K562 (cell line): Measurements from ENCODE around the gene SLC17A8. TPM values are rescaled to one million over a fixed set of nuclear protein-coding genes. Genes with fewer than 3 reads are reported as not detected.
A peak's percentile ranks its signal among the peaks of the same experiment; 100 is the strongest.

Source experiments
- ATF7 ChIP-seq: fragments of 450-650 bp; IDR thresholded peaks from 2 replicates; pipeline ENCODE4 v1.7.1; 2014; ENCODE audit warnings: mild to moderate bottlenecking, moderate library complexity
- CBFA2T3 ChIP-seq: fragments of 450-650 bp; IDR thresholded peaks from 2 replicates; pipeline ENCODE4 v1.6.1; 2017
- CXXC5 ChIP-seq: fragments of 250-450 bp; sonication (Bioruptor Pico); IDR thresholded peaks from 2 replicates; pipeline ENCODE4 v1.8.0; 2022; ENCODE audit warnings: inconsistent platforms, mild to moderate bottlenecking, moderate library complexity
- DACH1 ChIP-seq: fragments of 450-650 bp; IDR thresholded peaks from 2 replicates; pipeline ENCODE4 v1.6.1; 2018; ENCODE audit not compliant: partially characterized antibody
- DNMT1 ChIP-seq: fragments of 450-650 bp; IDR thresholded peaks from 2 replicates; pipeline ENCODE4 v1.6.1; 2016; ENCODE audit warnings: antibody characterized with exemption, mild to moderate bottlenecking
- DPF2 ChIP-seq: fragments of 450-650 bp; IDR thresholded peaks from 2 replicates; pipeline ENCODE4 v1.6.1; 2016
- NCOR1 ChIP-seq: fragments of 450-650 bp; IDR thresholded peaks from 2 replicates; pipeline ENCODE4 v1.6.1; 2016; ENCODE audit warnings: mild to moderate bottlenecking, moderate library complexity
- POLR2AphosphoS2 ChIP-seq: IDR thresholded peaks from 2 replicates; pipeline ENCODE4 v1.6.1; 2012; ENCODE audit warnings: low read length, improper control_type of control experiment
- PRMT5 ChIP-seq: sonication (generic); formaldehyde crosslinking; IDR thresholded peaks from 2 replicates; pipeline ENCODE4 v1.5.0; 2020; ENCODE audit warnings: missing genetic modification reagents
- RBM15 ChIP-seq: fragments of 200-400 bp; formaldehyde crosslinking; IDR thresholded peaks from 2 replicates; pipeline ENCODE4 v1.6.1; 2018; ENCODE audit warnings: mild to moderate bottlenecking, low read length, moderate library complexity; ENCODE audit not compliant: insufficient read depth
- SREBF2 ChIP-seq: sonication (generic); formaldehyde crosslinking; IDR thresholded peaks from 2 replicates; pipeline ENCODE4 v1.4.0; 2020; ENCODE audit warnings: mild to moderate bottlenecking, missing genetic modification reagents
- STAG1 ChIP-seq: sonication (generic); formaldehyde crosslinking; IDR thresholded peaks from 2 replicates; pipeline ENCODE4 v1.5.0; 2020; ENCODE audit warnings: missing genetic modification reagents, borderline replicate concordance
- TAL1 ChIP-seq: fragments of 450-650 bp; IDR thresholded peaks from 2 replicates; pipeline ENCODE4 v1.6.1; 2016; ENCODE audit warnings: mild to moderate bottlenecking
- TCF3 ChIP-seq: sonication (generic); formaldehyde crosslinking; IDR thresholded peaks from 2 replicates; pipeline ENCODE4 v1.4.0; 2020; ENCODE audit warnings: mild to moderate bottlenecking, missing genetic modification reagents
- TSC22D4 ChIP-seq: fragments of 450-650 bp; IDR thresholded peaks from 2 replicates; pipeline ENCODE4 v1.6.1; 2016; ENCODE audit warnings: missing genetic modification characterization, missing biosample characterization, control low read depth
- ZFP1 ChIP-seq: fragments of 450-650 bp; formaldehyde crosslinking; IDR thresholded peaks from 2 replicates; pipeline ENCODE4 v1.4.0; 2020; ENCODE audit warnings: mild to moderate bottlenecking, mixed read lengths
- ZNF274 ChIP-seq: IDR thresholded peaks from 2 replicates; pipeline ENCODE4 v1.6.1; 2011; ENCODE audit warnings: low read depth, mild to moderate bottlenecking, low read length, moderate library complexity, borderline replicate concordance
- ZNF444 ChIP-seq: fragments of 250-450 bp; sonication (Bioruptor Pico); IDR thresholded peaks from 2 replicates; pipeline ENCODE4 v1.4.0; 2020; ENCODE audit warnings: mild to moderate bottlenecking, moderate library complexity
- ZNF766 ChIP-seq: fragments of 200-800 bp; sonication (Bioruptor generic); conservative IDR thresholded peaks from 2 replicates; pipeline ENCODE4 v1.6.1; 2016; ENCODE audit warnings: missing genetic modification characterization, missing compliant biosample characterization
- polyA plus RNA-seq, 8 experiments: library from polyadenylated mRNA; depleted of rRNA in 4 of 8; stranded (reverse) in 5 of 8; unstranded in 3 of 8; fragments of >200 nt; fragmentation: Nextera tagmentation in 2 of 8; fragmentation: Illumina TruSeq in 1 of 8; extraction: Ambion mirVana in 2 of 8; extraction: Trizol in 1 of 8; gene quantifications; 2 replicates each; pipeline versions ENCODE4 v1.2.1 to v1.2.3, GENCODE V29; 2011 to 2014; ENCODE audit warnings: inconsistent platforms in 1 of 8, missing spikeins in 1 of 8
- total RNA-seq, 7 experiments: library from RNA; depleted of rRNA in 6 of 7; stranded (reverse); fragments of >200 nt in 6 of 7; fragmentation: Illumina TruSeq in 2 of 7; extraction: Trizol in 2 of 7; gene quantifications; 2 replicates each; pipeline versions ENCODE4 v1.2.1 to v1.2.3, GENCODE V29; 2011 to 2021; ENCODE audit warnings: low replicate concordance in 1 of 7
- TF ChIP-seq, protein P1 (sequence below), 2 experiments: fragments of 150-350 bp in 1 of 2; IDR thresholded peaks; 2 replicates each; pipeline ENCODE4 v1.6.1; 2012 to 2016; ENCODE audit warnings: low read depth in 2 of 2, low read length in 2 of 2, mild to moderate bottlenecking in 1 of 2, moderate library complexity in 1 of 2
- TF ChIP-seq, protein P2 (sequence below): fragments of 450-650 bp; IDR thresholded peaks from 2 replicates; pipeline ENCODE4 v1.6.1; 2018; ENCODE audit warnings: mild to moderate bottlenecking, low read depth; ENCODE audit not compliant: partially characterized antibody
- TF ChIP-seq, protein P3 (sequence below): sonication (generic); IDR thresholded peaks from 2 replicates; pipeline ENCODE4 v1.6.1; 2016
- TF ChIP-seq, protein P4 (sequence below): fragments of 450-650 bp; IDR thresholded peaks from 2 replicates; pipeline ENCODE4 v1.6.1; 2016; ENCODE audit warnings: antibody characterized with exemption

Gene SLC17A8
- total and polyA plus RNA-seq, 9 of the 15 experiments (the other 6 are each of a cell fraction or from before 2014, with no cell fraction given) = 0.03 TPM; not detected in 8

DNA sequence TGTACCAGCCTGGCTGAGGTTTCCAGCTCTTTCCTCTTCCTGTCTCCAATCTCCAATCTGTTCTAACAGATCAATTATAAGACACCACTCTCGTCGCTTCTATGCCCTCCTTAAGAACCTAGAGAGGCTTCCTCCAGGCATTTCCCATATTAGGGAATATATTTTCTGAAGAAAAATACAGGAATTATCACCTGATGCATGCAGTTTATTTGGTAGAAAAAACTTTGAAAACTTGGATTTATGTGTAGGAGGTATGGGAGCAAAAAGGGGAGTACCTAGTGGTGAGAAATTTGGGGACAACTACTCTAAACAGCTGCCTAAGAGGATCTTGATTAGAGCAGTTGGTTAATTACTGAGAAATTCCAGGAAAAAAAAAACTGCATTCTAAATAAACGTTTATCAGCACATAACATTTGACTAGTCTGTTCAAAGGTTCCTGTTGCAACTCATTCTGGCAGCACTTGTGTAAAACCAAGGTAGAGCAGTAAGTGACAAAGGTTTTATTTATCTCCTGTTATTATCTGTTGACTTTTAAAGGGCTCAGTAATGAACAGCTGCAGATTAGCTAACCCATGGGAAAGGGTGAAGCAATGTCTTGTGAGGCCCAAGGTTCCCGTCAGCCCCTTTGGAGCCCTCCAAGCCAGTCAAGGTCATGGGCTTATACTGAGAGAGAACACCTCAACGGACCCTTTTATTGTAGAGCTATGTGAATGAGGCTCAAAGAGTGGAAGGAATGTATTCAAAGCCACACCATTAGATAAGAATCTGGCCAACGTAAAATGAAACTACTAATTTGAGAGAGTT is 80.4 kb downstream of the SLC17A8 start (continued):
- TF ChIP-seq, protein P1, sequence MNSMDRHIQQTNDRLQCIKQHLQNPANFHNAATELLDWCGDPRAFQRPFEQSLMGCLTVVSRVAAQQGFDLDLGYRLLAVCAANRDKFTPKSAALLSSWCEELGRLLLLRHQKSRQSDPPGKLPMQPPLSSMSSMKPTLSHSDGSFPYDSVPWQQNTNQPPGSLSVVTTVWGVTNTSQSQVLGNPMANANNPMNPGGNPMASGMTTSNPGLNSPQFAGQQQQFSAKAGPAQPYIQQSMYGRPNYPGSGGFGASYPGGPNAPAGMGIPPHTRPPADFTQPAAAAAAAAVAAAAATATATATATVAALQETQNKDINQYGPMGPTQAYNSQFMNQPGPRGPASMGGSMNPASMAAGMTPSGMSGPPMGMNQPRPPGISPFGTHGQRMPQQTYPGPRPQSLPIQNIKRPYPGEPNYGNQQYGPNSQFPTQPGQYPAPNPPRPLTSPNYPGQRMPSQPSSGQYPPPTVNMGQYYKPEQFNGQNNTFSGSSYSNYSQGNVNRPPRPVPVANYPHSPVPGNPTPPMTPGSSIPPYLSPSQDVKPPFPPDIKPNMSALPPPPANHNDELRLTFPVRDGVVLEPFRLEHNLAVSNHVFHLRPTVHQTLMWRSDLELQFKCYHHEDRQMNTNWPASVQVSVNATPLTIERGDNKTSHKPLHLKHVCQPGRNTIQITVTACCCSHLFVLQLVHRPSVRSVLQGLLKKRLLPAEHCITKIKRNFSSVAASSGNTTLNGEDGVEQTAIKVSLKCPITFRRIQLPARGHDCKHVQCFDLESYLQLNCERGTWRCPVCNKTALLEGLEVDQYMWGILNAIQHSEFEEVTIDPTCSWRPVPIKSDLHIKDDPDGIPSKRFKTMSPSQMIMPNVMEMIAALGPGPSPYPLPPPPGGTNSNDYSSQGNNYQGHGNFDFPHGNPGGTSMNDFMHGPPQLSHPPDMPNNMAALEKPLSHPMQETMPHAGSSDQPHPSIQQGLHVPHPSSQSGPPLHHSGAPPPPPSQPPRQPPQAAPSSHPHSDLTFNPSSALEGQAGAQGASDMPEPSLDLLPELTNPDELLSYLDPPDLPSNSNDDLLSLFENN (IDR thresholded peaks at IDR 0.05; ENCODE audit: low read depth in 2 of 2, low read length in 2 of 2) = 0 out of 4 replicates have a peak, but pooled peaks of 1 of the 2 experiments have one; percentile 23
- TF ChIP-seq ATF7 = peak; percentile 51
- peak; percentile 68 for TF ChIP-seq TCF3 (CRISPR knock-in tag)
- TF ChIP-seq, protein P2, sequence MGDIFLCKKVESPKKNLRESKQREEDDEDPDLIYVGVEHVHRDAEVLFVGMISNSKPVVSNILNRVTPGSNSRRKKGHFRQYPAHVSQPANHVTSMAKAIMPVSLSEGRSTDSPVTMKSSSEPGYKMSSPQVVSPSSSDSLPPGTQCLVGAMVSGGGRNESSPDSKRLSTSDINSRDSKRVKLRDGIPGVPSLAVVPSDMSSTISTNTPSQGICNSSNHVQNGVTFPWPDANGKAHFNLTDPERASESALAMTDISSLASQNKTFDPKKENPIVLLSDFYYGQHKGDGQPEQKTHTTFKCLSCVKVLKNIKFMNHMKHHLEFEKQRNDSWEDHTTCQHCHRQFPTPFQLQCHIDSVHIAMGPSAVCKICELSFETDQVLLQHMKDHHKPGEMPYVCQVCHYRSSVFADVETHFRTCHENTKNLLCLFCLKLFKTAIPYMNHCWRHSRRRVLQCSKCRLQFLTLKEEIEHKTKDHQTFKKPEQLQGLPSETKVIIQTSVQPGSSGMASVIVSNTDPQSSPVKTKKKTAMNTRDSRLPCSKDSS = no peak
- peak; percentile 72 for TF ChIP-seq TAL1
- TF ChIP-seq DACH1 = peak; percentile 50
- TF ChIP-seq ZNF274 = no peak
- TF ChIP-seq STAG1 = no peak
- peak; percentile 42; the same call in 1 of the 2 replicates for TF ChIP-seq ZNF766 (CRISPR knock-in tag)
- TF ChIP-seq NCOR1 = peak; percentile 37; the same call in 1 of the 2 replicates
- peak; percentile 51; the same call in 1 of the 2 replicates for TF ChIP-seq DPF2
- TF ChIP-seq, protein P3, sequence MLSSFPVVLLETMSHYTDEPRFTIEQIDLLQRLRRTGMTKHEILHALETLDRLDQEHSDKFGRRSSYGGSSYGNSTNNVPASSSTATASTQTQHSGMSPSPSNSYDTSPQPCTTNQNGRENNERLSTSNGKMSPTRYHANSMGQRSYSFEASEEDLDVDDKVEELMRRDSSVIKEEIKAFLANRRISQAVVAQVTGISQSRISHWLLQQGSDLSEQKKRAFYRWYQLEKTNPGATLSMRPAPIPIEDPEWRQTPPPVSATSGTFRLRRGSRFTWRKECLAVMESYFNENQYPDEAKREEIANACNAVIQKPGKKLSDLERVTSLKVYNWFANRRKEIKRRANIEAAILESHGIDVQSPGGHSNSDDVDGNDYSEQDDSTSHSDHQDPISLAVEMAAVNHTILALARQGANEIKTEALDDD = peak; percentile 90
- no peak for TF ChIP-seq TSC22D4 (tag)
- TF ChIP-seq, protein P4, sequence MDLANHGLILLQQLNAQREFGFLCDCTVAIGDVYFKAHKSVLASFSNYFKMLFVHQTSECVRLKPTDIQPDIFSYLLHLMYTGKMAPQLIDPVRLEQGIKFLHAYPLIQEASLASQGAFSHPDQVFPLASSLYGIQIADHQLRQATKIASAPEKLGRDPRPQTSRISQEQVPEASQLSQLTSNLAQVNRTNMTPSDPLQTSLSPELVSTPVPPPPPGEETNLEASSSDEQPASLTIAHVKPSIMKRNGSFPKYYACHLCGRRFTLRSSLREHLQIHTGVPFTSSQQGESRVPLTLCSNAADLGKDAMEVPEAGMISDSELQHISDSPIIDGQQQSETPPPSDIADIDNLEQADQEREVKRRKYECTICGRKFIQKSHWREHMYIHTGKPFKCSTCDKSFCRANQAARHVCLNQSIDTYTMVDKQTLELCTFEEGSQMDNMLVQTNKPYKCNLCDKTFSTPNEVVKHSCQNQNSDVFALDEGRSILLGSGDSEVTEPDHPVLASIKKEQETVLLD = no peak
- no peak for TF ChIP-seq ZFP1
- TF ChIP-seq SREBF2 = no peak
- TF ChIP-seq CXXC5 (CRISPR knock-in tag) = no peak
- TF ChIP-seq PRMT5 (CRISPR knock-in tag) = no peak
- no peak for TF ChIP-seq DNMT1
- TF ChIP-seq CBFA2T3 = peak; percentile 75
- no peak for TF ChIP-seq ZNF444
- no peak for TF ChIP-seq POLR2AphosphoS2
- TF ChIP-seq RBM15 = no peak
